ENCODE data around the gene KRTAP20-1. TPM values are rescaled to one million over a fixed set of nuclear protein-coding genes. Genes with fewer than 3 reads are reported as not detected.

The KRTAP20-1 gene
- total and polyA plus RNA-seq, 2 donors from 2014 or later: not detected

GRCh38 chr21:30623362-30623761 is 7.1 kb downstream of the KRTAP20-1 start:
- intact Hi-C loops (cut with DNase I): no loop called here
- H3K4me1 ChIP-seq (ENCODE audit: control insufficient read depth in 2 of 3, insufficient read depth in 2 of 3, low read depth in 1 of 3, low read length in 3 of 3): no peaks in the 10 kb centered on the region
- no peak overlapping the region for H3K4me3 ChIP-seq (ENCODE audit: low read length in 3 of 3)
- H3K27ac ChIP-seq (ENCODE audit: low read depth in 2 of 2, low read length in 2 of 2): no peak overlapping the region
- H3K9ac ChIP-seq (ENCODE audit: low read length in 3 of 3): no peak overlapping the region
- H3K27me3 ChIP-seq (ENCODE audit: control insufficient read depth, insufficient read depth, low read length): no peaks in the 10 kb centered on the region
- FAIRE-seq (no peak), DNase-seq (no peak)
- H3K36me3 ChIP-seq (ENCODE audit: control insufficient read depth in 2 of 3, insufficient read depth in 3 of 3, low read length in 3 of 3): no peaks in the 10 kb centered on the region
- TF ChIP-seq CTCF (IDR thresholded peaks at IDR 0.05; ENCODE audit: borderline replicate concordance, extremely low read depth, insufficient read depth): no peak
- H3K9me3 ChIP-seq (ENCODE audit: control insufficient read depth in 2 of 3, insufficient read depth in 1 of 3, low read length in 3 of 3): no peaks in the 10 kb centered on the region

GRCh38 chr21:30625449-30626165 is 9.4 kb downstream of the KRTAP20-1 start:
- intact Hi-C loops (cut with DNase I): no loop called here
- no peaks in the 10 kb centered on the region for H3K9me3 ChIP-seq (ENCODE audit: control insufficient read depth in 2 of 3, insufficient read depth in 1 of 3, low read length in 3 of 3)
- no peak overlapping the region for H3K27ac ChIP-seq (ENCODE audit: low read depth in 2 of 2, low read length in 2 of 2)
- DNase-seq: no peak
- no peak for FAIRE-seq
- no peak overlapping the region for H3K9ac ChIP-seq (ENCODE audit: low read length in 3 of 3)
- H3K36me3 ChIP-seq (ENCODE audit: control insufficient read depth in 2 of 3, insufficient read depth in 3 of 3, low read length in 3 of 3): no peaks in the 10 kb centered on the region
- no peaks in the 10 kb centered on the region for H3K27me3 ChIP-seq (ENCODE audit: control insufficient read depth, insufficient read depth, low read length)
- H3K4me1 ChIP-seq (ENCODE audit: control insufficient read depth in 2 of 3, insufficient read depth in 2 of 3, low read depth in 1 of 3, low read length in 3 of 3): no peaks in the 10 kb centered on the region
- no peak overlapping the region for H3K4me3 ChIP-seq (ENCODE audit: low read length in 3 of 3)
- TF ChIP-seq CTCF (IDR thresholded peaks at IDR 0.05; ENCODE audit: borderline replicate concordance, extremely low read depth, insufficient read depth): no peak

DNA sequence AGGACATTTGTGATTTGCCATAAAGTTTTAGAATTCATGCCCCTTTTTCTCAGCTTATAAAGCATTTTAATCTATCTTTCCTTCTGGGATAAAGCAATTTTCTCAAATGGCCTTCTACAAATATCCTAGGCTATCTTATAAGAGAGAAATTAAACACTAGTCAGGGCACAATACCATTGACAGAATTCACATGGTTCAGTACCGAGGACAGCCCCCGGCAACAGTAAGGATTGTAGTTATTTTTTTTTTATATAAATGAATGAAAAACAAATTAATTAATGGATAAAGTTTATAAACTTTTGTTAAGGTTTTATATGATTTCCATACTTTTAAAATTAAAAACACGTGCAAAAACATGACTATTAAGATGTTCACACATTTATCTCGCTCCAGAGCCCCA is 11.9 kb downstream of the KRTAP20-1 start:
- FAIRE-seq (no peak), DNase-seq (no peak)
- Histone ChIP-seq H3K4me1 (ENCODE audit: control insufficient read depth in 2 of 3, insufficient read depth in 2 of 3, low read depth in 1 of 3, low read length in 3 of 3) (no peaks in the 10 kb centered on the region), H3K4me3 (ENCODE audit: low read length in 3 of 3) (no peak overlapping the region), H3K36me3 (ENCODE audit: control insufficient read depth in 2 of 3, insufficient read depth in 3 of 3, low read length in 3 of 3) (no peaks in the 10 kb centered on the region), H3K27me3 (ENCODE audit: control insufficient read depth, insufficient read depth, low read length) (no peaks in the 10 kb centered on the region), H3K9ac (ENCODE audit: low read length in 3 of 3) (no peak overlapping the region), H3K9me3 (ENCODE audit: control insufficient read depth in 2 of 3, insufficient read depth in 1 of 3, low read length in 3 of 3) (no peaks in the 10 kb centered on the region), H3K27ac (ENCODE audit: low read depth in 2 of 2, low read length in 2 of 2) (no peak overlapping the region)
- no peak for TF ChIP-seq CTCF (IDR thresholded peaks at IDR 0.05; ENCODE audit: borderline replicate concordance, extremely low read depth, insufficient read depth)
- intact Hi-C loops (cut with DNase I): no loop called here

GRCh38 chr21:30629200-30629599 is 13.0 kb downstream of the KRTAP20-1 start:
- H3K27me3 ChIP-seq (ENCODE audit: control insufficient read depth, insufficient read depth, low read length): no peaks in the 10 kb centered on the region
- no peaks in the 10 kb centered on the region for H3K4me1 ChIP-seq (ENCODE audit: control insufficient read depth in 2 of 3, insufficient read depth in 2 of 3, low read depth in 1 of 3, low read length in 3 of 3)
- no peak overlapping the region for H3K4me3 ChIP-seq (ENCODE audit: low read length in 3 of 3)
- no peak overlapping the region for H3K27ac ChIP-seq (ENCODE audit: low read depth in 2 of 2, low read length in 2 of 2)
- intact Hi-C loops (cut with DNase I): no loop called here
- no peaks in the 10 kb centered on the region for H3K9me3 ChIP-seq (ENCODE audit: control insufficient read depth in 2 of 3, insufficient read depth in 1 of 3, low read length in 3 of 3)
- no peak overlapping the region for H3K9ac ChIP-seq (ENCODE audit: low read length in 3 of 3)
- DNase-seq (no peak), FAIRE-seq (no peak)
- no peaks in the 10 kb centered on the region for H3K36me3 ChIP-seq (ENCODE audit: control insufficient read depth in 2 of 3, insufficient read depth in 3 of 3, low read length in 3 of 3)
- TF ChIP-seq CTCF (IDR thresholded peaks at IDR 0.05; ENCODE audit: borderline replicate concordance, extremely low read depth, insufficient read depth): no peak

All from kidney (tissue), 14 donors.